Activated CD8-positive, alpha-beta memory T cell treated with anti-CD3 and anti-CD28 coated beads for 1 hour (primary cell): Measurements from ENCODE around the gene CAPRIN1.

Experiments
- DNase-seq, 2 donors: peaks; one replicate each; pipeline ENCODE4 v3.0.0-alpha.2; 2020; ENCODE audit warnings: low read depth in 1 of 2; ENCODE audit errors: extremely low read depth in 1 of 2

CAPRIN1 gene, protein sequence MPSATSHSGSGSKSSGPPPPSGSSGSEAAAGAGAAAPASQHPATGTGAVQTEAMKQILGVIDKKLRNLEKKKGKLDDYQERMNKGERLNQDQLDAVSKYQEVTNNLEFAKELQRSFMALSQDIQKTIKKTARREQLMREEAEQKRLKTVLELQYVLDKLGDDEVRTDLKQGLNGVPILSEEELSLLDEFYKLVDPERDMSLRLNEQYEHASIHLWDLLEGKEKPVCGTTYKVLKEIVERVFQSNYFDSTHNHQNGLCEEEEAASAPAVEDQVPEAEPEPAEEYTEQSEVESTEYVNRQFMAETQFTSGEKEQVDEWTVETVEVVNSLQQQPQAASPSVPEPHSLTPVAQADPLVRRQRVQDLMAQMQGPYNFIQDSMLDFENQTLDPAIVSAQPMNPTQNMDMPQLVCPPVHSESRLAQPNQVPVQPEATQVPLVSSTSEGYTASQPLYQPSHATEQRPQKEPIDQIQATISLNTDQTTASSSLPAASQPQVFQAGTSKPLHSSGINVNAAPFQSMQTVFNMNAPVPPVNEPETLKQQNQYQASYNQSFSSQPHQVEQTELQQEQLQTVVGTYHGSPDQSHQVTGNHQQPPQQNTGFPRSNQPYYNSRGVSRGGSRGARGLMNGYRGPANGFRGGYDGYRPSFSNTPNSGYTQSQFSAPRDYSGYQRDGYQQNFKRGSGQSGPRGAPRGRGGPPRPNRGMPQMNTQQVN

DNA sequence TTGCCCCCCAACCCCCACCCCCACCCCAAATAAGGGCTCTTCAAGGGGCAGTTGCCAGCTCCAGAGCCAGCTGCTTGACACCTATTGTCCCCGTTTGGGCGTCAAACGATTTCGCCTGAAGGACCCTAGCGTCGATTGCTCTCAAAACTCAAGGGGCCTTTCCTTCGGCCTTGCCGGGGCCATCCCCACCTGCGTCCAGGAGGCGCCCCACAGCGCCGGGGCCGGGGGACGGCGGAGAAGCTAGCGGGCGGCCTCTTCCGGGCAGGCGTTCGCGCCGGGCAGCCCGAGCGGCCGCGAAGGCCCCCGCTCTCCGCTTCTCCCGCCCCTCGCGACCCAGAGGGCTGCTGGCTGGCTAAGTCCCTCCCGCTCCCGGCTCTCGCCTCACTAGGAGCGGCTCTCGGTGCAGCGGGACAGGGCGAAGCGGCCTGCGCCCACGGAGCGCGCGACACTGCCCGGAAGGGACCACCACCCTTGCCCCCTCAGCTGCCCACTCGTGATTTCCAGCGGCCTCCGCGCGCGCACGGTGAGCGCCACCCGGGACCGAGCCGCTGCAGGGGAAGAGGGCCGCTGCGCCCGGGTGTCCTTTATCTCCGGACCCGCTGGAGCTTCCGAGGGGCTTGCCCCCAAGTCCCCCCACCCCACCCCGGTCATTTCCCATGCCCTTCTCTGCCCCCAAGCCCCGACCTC lies at the start of gene CAPRIN1:
TSS of gene CAPRIN1 (plus strand) at position 383 of the 687 bp plus-strand sequence. CDS start 690 bp downstream, outside the sequence.
- DNase-seq: peak; percentile 53 to 72

DNA sequence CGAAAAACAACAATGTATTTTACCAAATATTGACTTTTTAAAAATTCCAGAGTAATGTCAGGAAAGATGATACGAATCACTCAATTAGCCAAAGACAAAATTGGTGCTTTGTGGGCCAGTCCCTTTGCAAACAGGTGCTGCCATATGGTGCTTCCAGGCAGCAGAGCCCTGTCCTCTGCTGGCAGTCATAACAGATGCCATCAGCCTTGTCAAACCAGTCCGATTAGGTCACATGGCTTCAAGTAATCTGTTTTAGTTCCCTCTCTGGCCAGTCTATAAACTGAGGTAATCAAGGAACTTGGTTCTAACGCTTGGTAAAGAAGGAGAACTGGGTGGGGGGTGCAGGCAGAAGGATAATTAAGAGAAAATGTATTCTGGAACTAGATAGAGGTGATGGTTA lies 49.1 kb upstream of the CAPRIN1 start:
- DNase-seq: no peak

DNA sequence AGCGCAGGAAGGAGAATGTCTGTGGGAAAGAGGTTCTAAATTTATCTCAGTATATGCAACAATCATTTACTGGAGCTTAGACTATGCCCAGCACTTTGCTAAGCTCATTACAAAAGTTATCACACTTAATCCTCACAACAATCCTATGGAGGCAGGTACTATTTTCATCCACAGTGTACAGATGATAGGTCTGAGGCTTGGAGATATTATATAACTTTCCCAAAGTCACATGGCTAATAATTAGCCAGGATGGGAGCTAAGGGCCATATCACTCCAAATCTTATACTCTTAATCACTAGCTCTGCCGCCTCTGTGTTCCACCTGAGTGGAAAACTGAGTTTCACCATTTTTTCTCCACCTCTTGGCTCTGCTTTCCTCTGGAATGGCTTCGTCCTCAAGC lies 47.3 kb upstream of the CAPRIN1 start:
- no peak for DNase-seq

DNA sequence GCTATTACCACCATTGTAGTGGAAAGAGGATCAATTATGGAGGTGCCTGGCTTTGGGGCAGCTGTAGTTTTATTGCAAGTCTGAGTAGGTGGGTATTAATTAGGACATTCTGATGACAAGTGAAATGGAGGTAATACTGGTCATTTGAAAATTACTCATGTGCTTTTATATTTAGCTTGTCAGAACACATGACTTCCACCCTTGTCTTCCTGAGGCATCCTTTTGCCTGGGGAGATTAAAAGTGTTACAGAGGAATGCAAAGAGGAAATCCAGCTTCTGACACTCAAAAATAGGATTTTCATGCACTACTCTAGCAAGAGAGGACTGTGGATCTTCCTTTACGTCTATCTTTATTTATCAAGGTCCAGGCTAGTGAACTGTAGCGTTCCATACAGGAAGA lies 44.7 kb upstream of the CAPRIN1 start:
- DNase-seq: no peak

DNA sequence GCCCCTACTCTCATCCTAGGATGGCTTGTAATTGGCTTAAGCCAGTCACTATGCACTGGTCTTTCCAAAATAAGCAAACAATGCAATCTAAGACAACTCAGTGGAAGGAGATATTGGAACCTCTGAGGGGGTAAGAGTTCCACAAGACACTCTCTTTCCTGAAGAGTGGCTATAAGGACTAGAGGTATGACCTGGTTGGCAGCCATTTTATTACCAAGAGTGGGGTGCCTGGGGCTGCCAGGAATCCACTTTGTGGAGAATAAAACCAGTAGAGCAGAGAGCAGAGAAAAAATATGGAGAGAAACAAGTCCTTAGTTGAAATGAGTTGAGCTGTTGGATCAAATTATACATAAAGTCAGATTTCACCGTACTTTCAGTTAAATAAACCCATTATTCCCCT lies 38.8 kb upstream of the CAPRIN1 start:
- DNase-seq: no peak

DNA sequence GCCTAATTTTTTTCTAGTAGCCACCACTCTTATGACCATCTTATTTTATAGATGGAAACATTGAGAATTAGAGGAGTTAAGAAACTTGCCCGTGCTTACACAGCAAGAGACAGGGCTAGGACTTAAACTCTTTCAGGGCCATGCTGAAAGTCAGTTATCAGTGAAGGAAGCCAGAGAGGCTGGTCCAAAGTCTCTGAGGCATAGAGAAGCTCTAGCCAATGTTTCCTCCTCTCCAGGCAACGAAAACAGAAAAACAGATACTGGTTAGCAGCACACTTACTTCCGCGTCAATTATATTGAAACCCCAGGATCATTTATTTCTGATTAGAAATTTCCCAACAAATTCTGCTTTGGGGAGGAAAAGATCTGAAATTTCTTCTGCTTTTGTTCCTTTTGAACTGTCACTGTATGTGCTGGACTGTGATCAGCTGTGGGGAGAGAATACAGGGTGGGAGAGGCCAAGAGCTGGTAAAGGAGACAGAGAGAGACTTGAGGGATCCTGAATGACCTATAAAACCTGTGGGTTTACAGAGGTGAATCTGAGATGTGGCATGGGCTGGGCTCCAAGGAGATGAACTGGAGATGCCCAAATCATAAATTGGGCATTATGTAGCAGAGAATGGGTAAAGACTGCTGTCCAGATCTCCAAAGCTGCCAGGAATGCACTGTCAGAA lies 37.5 kb upstream of the CAPRIN1 start:
- no peak for DNase-seq

DNA sequence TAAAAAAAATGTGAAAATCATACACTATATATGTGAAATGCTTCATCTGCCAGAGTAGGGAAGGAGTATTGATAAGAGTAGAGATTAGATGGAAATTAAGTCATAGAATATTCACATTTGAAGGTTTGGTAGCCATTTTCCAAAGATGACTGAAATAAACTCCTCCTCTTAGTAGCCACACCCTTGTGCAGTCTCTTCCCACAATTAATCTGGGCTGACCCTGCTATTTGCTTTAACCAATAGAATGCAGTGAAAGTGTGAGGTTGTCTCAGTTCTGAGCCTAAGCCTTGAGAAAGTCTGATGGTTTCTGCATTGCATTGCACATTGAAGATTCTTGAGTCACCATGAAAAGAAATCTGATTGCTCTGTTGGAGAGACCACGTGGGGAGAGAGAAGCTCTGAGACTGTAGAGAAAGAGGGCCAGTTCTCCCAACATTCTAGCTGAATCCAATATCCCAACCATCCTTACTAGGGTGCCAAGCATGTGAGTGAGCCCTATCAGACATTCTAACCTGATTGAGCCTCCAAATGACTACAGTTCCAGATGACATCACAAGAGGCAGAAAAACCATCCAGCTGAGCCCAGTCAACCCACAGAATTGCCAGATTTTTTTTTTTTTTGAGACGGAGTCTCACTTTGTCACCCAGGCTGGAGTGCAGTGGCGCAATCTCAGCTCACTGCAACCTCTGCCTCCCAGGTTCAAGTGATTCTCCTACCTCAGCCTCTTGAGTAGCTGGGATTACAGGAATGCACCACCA lies 29.4 kb upstream of the CAPRIN1 start:
- DNase-seq: no peak

DNA sequence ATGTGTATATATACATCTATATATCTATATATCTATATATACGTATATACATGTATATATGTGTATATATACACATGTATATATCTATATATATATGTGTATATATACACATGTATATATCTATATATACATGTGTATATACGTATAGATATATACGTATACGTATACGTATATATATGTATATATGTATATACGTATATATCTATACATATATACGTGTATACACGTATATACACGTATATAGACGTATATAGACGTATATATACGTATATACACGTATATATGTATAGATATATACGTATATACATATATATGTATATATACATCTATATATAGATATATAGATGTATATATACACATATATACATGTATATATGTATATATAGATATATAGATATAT lies 25.1 kb upstream of the CAPRIN1 start:
- no peak for DNase-seq

DNA sequence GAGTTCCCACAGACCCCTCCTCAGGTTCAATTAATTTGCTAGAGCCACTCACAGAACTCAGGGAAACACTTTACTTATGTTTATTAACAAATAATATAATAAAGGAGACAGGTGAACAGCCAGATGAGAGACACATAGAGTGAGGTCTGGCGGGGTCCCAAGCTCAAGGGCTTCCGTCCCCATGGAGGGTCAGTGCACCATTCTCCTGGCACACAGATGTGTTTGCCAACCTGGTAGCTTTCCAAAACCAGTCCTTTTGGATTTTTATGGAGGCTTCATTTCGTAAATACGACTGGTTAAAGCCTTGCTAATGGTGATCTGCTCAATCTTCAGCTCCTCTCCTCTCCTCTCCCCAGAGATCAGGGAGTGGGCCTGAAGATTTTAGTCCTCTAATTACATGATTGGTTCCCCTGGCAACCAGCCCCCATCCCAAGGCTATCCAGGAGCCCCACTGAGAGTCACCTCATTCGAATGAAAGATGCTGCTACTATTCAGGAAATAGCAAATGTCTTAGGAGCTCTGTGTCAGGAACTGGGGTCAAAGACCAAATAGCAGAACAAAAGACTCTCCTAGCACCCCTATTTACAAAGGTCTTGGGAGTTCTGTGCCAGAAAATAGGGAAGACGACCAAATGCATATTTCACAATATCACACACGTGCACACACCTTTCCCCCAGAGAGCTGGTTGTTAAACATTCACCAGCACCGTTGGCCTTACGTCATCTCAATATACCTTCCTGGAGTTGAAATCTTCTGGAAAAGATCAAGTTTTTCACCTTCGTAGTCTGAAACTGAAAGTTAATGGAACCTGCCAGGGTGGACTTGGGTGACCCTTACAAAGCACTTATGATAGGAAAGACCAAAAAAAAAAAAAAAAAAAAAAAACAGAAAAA lies 23.8 kb upstream of the CAPRIN1 start:
- no peak for DNase-seq

DNA sequence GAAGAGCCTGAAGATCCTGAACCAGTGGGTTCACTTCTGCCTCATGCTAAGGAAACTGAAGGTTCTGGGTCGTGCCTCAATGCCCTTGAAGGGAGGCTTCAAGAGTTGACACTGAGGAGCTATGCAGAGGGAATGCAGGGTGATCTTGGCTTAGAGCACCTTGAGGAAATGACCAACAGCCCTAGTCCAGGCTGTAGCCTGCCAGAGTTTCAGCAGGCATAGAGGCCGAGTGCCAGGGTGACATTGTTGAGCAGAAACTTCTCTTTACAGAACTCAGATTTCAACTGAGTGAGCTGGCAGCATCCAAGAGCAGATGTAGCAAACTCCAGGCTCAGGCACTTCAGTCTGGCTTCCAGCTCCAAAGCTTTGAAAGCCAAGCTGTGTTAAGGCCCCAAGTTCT lies 23.1 kb upstream of the CAPRIN1 start:
- DNase-seq: no peak

DNA sequence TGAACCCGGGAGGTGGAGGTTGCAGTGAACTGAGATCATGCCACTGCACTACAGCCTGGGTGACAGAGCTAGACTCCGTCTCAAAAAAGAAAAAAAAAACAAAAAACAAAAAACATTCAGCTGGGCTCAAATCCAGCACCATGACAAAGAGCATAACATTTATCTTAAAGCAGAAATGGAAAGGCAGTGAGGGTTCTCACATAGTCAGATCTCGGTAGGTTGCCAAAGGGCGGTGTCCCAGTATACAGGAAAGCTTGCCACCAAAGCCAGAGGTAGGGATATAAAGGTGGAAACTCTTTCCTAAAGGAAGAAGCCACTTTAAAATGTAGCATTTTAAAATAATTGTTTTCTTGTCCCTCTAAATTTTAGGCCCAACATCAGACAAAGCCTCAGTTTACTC lies 22.4 kb upstream of the CAPRIN1 start:
- no peak for DNase-seq

DNA sequence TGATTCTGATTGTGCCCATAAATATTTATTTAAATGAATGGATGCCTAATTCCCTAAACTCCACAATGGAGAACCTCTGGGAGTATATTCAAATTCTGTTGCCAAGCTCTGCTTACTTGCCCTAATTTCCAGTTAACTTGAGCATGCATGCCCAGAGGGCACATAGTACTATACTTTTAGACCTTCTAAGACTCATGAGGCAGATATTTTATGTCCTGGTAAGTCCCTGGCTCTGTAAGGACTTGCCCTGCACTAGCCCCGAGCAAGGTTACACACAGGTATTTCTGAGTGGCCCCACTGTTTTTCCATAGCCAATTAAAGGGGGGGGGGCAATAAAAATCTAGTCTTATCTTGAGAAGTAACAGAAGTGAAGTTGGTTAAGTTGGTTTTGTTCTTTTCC lies 21.1 kb upstream of the CAPRIN1 start:
- no peak for DNase-seq

DNA sequence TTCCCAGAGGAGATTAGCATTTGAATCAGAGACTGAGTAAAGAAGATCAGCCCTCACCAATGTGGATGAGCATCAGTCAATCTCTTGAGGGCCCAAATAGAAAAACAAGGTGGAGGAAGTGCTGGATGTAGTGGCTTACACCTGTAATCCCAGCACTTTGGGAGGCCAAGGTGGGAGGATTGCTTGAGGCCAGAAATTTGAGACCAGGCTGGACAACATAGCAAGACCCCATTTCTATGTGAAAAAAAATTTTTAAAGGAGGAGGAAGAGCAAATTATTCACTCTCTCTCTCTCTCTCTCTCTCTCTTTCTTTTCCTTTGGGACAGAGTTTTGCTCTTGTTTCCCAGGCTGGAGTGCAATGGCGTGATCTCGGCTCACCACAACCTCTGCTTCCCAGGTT lies 18.1 kb upstream of the CAPRIN1 start:
- no peak for DNase-seq

DNA sequence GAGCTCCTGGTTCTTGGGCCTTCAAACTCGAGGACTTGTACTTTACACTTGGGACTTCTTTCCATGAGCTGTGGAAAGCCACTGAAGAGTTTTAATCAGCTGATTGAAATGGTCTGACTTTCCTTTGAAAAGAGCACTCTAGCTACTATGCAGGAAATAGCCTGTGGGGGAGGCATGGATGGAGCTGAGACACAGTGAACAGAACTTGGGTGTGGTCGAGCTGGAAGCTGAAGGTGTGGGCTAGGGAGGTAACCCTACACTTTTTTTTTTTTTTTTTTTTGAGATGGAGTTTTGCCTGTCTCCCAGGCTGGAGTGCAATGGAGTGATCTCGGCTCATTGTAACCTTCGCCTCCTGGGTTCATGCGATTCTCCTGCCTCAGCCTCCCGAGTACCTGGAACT lies 17.5 kb upstream of the CAPRIN1 start:
- DNase-seq: no peak

DNA sequence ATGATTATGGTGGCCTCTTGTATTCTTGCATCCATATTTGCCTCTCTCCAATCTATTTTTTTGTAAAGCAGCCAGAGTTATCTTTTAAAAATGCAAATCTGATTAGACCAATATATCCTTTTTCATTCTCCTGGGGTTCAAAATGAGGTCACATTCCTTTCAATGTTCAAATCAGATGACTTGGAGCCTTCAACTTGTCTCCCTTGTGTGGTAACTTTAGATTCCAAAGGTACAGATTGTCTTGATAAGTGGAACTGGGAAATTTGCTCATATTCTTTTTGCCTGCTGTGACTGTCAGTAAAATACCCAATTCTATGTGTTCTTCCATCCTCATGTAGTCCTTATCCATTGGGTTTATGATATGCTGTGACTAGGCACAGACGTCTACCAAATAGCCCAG lies 15.1 kb upstream of the CAPRIN1 start:
- DNase-seq: no peak

DNA sequence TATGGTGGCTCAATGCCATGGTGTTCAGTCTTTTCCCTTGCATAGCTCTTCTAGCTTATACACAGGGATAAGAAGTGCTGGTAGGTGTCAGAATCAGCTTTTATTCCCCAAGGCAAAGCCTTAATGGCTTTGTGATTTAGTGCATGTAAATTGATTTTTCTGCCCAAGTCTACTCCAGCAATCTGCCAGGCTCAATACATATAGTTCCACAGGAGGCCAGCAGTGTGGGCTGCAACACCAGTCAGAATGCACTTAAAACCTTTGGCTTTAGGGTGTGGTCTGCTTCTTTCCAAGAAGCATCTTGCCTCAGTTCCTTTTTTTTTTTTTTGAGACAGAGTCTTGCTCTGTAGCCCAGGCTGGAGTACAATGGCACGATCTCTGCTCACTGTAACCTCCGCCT lies 14.5 kb upstream of the CAPRIN1 start:
- DNase-seq: no peak

DNA sequence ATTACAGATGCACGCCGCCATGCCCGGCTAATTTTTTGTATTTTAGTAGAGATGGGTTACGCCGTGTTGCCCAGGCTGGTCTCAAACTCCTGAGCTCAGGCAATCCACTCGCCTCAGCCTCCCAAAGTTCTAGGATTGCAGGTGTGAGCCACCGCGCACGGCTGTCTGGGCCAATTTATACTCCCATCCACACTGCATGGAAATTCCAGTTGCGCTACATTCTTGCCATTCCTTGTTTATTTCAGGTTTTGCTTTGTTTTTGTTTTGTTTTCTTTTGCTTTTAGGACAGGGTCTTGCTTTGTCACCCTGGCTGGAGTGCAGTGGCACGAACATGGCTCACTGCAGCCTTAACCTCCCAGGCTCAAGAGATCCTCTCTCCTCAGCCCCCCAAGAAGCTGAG lies 11.0 kb upstream of the CAPRIN1 start:
- no peak for DNase-seq

DNA sequence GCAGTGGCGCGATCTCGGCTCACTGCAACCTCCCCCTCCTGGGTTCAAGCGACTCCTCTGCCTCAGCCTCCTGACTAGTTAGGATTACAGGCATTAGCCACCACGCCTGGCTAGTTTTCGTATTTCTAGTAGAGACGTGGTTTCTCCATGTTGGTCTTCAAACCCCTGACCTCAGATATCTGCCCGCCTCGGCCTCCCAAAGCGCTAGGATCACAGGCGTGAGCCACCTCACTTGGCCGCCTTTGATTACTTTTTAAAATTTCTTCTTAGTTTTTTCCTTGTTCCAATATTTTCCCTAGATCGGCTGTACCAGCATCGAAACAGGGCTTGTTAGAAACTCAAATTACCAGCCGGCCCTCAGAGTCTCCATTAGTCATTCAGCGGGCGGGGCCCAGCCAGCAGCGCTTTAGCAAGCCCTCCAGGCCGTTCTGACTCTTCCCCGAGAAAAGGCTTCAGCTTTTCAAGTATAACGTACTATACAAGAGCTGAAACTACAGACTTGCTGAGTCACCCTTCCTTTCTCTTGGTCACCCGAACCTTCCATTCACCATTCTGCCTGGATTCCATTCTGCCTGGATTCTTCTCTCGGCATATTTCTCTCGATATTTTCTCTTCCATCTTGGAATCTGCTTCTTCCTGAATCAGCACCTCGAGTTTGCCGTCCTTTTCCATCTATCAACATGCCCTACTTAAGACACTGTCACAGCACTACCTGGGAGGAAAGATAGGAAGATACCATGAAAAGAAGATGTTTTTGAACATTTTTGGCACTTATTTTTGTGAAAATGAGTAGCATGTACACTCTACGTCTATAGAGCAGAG lies 6.7 kb upstream of the CAPRIN1 start:
- DNase-seq: no peak

DNA sequence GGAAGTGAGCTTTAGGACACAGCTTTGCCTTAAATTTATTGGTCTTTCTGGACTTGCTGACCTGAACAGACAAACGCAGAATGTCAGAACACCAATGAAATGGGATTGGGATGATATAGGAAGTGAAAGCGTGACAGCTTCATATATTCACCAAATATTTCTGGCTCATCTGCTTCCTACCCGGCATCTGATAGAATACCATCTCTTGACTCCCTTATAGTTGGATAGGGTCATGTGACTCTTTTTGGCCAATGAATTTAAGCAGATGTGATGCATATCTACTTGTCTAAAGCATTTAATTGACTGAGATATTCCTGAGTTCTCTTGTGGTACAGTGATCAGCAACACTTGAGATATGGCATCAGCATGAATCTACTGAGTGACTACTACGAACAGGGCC lies 2.5 kb upstream of the CAPRIN1 start:
- DNase-seq: no peak
